Measurements from ENCODE around the gene SYNRG.

SYNRG gene

DNA sequence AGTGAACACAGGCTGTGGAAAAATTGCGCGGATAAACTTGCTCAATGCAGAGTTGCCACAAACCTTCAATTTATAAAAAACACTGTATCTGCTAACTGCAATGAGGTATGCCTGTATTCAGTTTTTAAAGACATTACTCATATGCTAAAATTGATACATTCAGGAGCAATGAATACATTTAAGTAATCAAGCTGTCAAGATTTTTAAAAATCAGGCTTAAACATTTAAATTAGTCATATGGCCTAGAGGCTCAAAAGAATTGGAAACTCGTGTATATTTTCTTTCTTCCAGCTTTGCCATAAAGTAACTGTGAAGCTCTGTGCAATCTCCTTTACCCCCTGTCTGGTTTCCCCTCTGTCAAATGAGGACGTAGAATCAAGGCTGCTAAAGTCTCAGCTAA, 4.1 kb downstream of the SYNRG start:
- no peak for DNase-seq

DNA sequence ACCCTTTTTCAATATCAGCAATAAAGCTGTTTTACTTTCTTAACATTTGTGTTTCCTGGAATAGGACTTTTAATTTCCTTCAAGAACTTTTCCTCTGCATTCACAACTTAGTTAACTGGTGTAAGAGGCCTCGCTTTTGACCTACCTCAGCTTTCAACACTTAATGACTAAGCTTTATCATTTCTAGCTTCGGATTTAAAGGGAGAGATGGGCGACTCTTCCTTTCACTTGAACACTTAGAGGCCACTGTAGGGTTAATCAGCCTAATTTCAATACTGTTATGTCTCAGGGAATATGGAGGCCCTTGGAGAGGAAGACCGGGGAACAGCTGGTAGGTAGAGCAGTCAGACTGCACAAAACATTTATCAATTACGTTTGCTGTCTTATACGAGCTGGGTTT, 4.7 kb downstream of the SYNRG start:
- no peak for DNase-seq

DNA sequence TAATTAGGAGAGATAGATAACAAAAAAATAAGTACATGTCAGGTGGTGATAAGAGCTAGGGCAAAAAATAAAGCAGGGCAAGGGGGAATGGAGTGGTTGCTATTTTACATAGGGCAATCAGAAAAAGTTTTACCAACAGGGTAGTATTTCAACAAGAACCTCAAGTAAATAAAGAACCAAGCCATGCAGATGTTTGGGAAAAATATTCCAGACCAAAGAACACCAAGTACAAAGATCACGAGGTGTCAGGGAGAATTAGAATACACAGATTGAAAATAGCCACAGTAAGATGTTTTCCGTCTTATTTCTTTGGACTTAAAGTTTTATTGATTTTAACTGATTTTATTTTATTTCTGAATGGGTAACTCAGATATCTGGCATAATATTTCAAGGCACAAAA, 11.1 kb downstream of the SYNRG start:
- DNase-seq = no peak

DNA sequence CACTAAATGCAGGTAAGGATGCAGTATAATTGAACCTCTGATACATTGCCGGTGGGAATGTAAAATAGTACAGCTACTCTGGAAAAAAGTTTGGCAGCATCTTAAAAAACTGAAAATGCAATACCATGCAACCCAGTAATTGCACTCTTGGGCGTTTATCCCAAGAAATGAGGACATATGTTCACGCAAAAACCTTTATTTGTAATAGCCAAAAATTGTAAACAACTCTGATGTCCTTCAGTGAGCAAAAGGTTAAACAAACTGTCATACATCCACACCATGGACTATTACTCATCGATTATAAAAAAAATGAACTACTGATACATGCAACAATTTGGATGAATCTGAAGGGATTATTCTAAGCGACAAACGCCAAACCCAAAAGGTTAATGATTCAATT, 16.9 kb downstream of the SYNRG start:
- DNase-seq = no peak

DNA sequence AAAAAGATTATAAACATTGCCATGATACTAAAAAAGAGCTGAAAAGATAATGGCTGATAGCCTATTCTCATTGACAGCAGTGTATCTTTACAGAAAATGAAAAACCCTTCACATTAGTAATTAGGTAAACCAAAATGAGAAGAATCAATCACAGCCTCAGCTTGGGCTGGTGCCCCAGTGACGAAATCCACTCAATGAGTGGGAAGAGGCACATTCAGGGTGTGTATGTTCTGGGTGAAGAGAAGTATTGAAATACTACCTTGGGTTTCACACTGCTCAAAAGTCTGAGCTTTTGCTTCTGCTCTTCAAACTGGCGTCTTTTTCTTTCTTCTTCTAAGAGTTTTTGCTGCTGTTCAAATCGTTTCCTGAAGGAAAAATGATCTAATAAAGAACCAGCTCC, 24.2 kb downstream of the SYNRG start:
- DNase-seq = no peak

DNA sequence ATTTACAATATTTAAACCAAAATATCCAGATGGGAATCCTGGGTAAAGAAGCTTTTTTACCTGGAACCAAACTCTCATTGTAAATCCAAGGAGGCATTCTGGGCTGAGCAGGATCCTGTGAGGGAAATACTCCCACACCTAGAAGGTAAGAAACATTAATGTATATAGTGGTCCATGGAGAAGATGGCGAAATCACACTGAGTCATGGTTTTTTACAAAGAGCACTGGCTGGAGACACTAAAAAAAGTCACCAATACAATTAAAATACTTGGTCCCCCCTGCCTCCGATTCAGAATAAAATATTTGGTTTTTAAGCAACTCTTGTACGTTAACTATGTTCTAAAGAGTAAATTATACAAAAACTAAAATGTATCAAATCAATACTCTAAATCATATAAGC, 32.9 kb downstream of the SYNRG start:
- DNase-seq = no peak

DNA sequence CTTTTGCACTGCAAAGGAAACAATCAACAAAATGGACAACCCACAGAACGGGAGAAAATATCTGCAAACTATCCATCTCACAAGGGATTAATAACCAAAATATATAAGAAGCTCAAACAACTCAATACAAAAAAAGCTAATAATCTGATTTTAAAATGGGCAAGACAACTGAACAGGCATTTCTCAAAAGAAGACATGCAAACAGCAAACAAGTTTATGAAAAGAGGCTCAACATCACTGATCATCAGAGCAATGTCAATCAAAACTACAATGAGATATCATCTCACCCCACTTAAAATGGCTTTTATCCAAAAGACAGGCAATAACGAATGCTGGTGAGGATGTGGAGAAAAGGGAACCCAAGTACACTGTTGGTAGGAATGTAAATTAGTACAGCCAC, 34.8 kb downstream of the SYNRG start:
- DNase-seq = no peak

DNA sequence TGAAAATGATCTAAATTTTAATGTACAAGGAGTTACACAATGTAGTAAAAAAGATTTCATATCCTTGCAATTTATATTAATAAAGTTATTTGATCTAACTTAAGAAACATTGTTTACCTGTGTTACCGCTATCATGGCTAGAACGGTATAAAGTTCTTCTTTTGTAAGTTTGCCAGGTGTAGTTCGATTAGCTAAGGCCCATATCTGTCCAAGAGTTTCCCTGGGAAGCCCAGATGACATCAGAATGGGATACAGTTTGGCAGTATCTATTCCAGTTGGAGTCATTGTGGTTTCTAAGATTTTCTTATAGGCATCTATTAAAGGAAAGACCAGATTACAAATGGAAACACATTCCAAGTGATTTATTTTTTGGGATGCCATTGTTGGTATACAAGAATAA, 37.5 kb downstream of the SYNRG start:
- DNase-seq = no peak

DNA sequence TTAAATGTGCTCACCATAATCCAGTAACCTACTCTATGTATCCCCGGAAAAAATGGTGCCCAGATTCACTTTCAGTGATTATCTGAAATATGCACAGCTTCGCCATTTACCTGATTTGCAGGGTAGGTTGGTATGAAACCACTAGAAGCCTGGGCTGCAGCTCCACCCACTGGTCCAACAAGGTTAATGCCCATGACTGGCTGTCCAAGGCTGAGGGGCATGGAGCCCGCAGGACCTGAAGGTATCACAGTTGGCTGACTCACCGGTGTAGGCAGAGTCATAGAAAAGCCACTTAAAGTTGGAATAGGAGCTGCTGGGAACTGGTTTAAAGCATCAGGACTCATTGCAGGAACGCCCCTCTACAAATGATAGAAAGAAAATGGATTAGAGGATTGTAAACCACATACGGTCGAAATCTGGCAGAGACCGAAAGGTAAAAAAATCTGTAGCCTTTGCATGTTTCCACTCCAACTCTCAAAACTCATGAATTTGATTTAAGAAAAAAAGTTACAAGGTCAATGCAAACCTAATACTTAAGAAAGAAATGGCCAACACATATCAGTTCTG, 38.6 kb downstream of the SYNRG start:
- no peak for DNase-seq

DNA sequence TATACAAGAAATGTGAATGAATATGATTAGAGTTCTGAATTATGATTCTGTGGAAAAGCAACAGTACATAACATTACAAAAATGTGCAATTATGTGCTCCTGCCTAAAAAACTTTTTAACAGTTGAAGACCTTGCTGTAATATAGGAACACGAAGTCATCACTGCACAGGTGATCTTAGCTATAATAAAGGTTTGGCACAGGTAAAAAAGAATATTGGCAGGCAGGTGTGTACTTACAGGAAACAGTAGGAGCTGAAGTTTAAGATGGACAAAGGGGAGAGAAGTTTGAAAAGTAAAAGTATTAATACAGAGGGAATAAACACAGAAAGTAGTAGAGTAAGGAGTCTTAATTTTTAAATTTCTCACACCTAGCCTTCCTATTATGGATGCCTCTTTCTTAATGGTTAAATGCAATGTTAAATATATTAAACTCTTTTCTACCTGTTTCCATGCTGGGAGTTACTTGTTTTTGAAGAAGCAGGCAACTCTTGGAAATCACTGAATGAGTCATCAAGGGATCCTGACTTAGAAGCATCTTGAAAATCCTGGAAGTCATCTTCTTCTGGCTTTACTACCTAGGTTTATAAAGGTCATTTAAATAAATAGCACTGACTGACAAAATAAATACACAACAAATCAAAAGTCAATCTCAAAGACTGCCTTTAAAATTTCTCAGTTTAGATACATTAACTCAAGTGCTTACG, 40.7 kb downstream of the SYNRG start:
- DNase-seq = no peak

DNA sequence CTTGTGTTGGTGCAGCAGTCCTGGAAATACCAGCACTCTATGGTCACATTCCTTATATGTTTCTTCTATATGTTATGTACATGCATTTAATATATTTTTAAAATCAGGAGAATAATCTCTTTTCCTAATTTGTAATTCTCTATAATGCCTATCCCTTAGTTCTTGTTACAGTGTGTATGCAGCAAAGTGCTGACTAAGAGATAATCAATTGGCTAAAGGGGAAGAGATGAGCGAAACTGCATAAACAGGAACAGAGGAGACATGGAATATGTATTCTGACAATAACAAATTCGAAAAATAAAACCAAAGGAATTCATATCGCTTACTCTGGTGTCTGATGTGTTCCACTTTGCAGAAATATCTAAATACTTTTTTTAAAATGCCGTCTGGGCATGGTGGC, 41.7 kb downstream of the SYNRG start:
- DNase-seq = no peak

DNA sequence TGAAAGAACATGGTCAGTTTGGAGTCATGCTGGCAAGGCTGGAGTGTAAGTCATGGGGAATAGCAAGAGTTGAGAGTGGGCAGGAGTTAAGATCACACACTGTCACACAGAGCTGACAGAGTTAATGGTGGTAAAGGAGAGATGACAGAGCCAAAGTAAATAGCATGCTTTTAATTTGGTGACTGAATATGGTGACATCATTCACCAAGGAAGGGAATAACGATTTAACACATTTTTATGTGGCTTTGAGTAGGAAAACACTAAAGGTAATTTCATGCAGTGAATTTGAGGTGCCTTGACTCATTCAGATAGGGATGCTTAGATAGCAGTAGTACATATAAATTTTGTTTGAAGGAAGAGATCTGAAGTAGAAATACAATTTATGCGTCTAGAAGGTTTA, 42.1 kb downstream of the SYNRG start:
- DNase-seq = no peak

DNA sequence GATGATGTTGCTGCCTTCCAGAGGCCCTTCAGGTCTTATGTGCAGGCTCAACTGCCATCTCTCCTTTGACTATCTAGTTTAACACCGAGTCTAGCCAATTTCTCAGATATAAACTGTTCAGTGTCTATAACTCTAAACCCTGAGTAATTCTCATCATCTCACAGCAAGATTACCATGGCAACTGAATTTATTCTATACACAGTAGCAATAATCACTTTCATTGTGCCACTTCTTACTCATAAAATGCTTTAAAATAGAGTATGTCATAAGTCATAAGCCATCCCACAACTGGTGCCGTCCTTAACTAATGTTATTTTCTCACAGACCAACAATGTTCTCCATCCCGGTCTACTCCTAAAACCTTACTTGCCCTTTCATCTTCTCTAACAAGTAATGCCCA, 45.0 kb downstream of the SYNRG start:
- DNase-seq = no peak

DNA sequence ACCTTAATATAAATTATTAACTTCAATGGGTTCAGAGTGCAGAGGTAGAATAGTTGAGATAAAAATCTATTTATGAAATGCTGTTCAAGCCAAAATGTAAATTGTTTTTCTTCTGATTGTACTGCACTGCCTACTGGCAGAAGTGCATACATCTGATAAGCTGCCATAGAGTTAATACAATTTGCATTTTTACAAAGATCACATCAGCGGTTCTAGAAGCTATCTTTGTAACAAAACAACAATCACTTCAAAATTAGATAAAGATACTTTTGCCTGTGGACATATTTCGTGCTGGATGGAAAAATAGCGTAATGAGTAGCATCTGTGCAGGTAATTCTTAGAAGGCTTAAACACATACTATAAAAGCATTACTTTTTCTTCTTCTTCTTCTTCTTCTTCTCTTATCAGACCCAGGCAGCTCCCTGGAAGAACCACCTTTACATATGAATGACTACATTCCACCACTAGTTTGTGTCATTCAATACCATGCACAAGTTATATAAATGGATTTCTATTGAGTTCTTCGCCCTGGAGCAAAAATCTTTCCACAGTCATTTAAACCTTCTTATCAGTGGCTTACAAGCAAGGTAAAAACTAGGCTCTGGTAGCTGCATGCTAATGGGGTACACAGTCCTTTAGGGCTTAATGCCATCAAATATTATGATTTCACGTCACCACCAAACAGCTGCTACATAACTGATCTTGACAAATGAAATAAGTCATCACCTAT, 47.0 kb downstream of the SYNRG start:
- no peak for DNase-seq

DNA sequence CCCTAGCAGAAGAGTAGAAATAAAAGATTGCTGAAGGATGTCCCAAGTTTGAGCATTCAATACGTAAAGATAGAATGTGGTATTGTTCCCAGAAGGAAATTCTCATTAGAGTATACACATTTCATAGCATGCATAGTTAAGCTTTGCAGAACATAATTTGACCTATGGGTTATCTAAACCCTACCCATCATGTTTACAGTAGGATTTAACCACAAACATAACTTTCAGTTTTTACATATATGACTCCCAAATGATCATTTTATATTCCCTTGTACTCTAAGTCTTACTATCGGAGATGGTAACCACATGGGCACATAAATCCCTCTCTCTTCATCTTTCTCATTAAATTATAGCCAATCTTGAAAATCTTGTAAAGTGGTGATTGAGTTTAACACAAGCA, 50.9 kb downstream of the SYNRG start:
- DNase-seq = no peak

DNA sequence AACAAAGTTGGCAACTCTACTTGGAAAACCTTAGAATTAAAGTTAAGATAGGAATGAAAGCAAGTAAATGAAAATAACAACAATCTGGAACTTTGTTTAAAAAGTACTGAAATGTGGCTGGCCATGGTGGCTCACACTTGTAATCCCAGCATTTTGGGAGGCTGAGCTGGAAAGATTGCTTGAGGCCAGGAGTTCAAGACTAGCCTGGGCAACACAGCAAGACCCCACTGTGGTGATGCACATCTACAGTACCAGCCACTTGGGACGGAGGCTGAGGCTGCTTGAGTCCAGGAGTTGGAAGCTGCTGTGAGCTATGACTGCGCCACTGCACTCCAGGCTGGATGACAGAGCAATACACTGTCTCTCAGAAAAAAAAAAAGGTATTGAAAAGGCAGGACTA, 51.7 kb downstream of the SYNRG start:
- no peak for DNase-seq

DNA sequence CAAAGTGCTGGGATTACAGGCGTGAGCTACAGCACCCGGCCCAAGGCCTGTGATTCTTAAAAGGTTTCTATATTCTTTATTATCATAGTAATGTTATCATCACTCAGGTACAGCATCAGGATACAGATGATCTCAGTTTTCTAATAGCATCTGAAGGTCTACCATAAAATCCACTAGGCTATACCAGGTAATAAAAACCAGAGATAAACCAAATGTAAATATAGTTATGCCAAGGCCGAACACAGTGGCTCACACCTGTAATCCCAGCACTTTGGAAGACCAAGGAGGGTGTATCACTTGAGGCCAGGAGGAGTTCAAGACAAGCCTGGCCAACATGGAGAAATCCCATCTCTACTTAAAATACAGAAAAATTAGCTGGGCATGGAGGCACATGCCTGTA, 53.8 kb downstream of the SYNRG start:
- no peak for DNase-seq

DNA sequence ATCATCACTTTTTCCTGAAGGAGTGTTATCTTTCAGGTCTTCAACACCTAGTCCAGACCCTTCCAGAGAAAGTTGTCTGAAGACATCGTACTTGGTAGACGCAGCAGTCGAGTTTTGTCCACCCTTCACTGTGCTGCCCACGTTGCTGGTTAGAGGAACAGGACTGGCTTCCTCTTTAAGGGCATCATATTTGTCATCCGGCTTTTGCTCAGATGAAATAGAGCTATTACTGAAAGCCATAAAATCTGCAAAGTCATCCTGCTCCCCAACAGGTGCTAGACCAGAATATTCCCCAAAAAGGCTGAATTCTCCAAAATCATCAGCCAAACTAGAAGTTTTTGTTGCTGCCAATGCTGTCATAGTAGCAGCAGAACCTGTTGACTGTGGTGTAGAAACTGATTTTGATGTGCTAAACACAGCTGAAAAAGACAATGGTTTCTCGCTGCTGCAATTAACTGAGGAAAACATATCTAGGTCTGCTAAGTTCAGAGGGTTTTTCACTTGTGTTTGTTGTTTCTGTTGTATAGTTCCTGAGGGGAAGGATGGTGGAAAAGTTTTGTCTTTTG, 55.7 kb downstream of the SYNRG start:
- DNase-seq = no peak

DNA sequence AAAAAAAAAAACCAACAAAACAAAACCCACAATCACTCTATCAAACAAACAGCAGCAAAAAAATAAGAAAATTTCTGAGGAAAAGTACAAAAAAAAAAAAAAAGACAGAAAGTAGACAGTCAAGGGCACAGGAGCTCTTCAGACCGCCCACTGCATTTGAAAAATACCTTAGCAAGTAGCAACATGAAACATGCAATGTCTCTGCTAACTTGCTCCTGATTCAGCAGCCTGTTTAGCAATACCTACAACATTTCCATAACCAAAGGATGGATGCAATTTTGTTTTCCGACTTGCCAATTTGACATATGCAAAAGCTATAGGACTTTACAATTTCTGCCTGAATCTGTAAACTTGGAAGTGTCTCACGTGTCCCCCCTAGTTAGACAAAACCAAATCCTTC, 57.4 kb downstream of the SYNRG start:
- no peak for DNase-seq

DNA sequence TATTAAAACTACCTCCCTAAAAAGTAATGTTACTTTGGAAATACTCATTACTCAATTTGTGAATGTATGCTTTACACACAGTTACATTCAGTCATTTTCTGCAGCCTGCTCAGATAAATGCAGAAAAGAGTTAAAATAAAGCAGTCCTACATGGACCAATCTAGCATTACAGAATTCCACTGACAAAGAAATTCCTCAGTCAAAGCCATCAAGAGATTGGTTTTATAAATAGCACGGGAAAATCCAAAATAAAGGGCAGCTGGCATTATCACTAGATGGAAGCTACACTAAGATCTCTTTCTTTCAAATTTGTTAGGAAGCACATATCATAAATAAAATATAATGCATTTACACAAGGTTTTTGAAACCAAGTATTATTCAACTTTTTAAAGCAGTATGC, 61.2 kb downstream of the SYNRG start:
- no peak for DNase-seq

DNA sequence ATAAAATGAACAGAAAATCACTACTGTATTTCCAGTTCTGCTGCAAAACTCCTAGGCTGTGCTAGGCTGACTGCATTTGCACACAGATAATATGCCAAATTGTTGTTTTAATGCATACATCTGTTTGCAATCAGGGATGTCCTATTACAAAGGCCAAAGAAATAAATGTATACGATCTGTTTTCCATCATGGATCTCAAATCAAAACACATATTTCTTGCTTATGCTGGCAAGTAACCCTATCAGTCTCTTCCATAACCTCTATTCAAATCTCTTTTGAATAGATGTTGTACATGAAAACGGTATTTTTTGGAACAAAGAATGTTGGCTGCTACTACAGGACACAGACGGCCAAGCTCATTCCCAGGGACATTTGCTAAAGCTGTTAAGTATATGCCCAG, 62.9 kb downstream of the SYNRG start:
- DNase-seq = no peak

DNA sequence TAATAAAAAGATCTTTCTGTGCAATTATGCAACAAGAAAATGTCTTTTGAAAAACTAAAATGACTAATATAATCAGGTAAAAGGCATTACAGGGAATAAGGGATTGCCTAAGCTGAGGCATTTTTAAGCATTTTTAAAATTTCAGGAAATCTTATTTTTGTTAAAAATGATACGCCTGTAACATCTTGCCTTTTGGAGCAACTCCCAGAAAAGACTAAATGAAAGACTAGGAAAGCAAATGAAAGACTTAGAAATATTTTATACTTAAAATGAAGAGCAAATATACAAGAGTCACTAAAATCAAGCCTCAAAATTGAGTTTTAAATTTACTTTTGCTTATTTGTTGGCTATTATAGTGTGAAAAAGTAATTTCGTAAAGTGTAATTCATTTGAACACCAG, 63.7 kb downstream of the SYNRG start:
- DNase-seq = no peak

DNA sequence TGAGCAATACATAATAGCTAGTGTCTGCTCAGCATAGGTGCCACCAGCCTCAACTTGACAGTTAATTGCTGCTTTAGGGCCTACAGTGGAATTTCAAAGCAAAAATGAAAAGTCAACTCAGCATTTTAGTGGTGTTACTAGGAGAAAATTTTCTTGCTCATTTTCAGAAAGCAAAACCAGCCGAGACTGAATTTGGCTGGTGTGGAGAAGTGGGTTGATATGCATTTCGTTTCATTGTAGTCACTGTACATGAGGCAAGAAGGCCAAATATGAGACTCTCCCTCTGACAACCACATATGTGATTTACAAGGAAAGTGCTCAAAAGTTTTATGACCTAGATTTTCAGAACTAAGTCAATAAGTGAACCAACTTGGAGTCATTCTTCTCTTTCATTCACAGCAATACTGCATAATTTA, 65.6 kb downstream of the SYNRG start:
- no peak for DNase-seq
